ENCODE data around the gene LRRK1.

- no peak for TF ChIP-seq POLR2A (IDR thresholded peaks at IDR 0.05; ENCODE audit: low read depth, low read length)
- TF ChIP-seq TAF1 (IDR thresholded peaks at IDR 0.05; ENCODE audit: low read depth, low read length): no peak
- no peak for TF ChIP-seq POLR2AphosphoS5 (IDR thresholded peaks at IDR 0.05; ENCODE audit: low read depth, low read length)
- no peak for TF ChIP-seq POU2F2 (IDR thresholded peaks at IDR 0.05; ENCODE audit: low read depth, low read length)
Observed at GRCh38 chr15:101045236-101045646, 126.1 kb downstream of the LRRK1 start.

All from GM12891 (cell line).